Pancreas (tissue), 10 donors: Measurements from ENCODE around the gene RCAN1. TPM values are rescaled to one million over a fixed set of nuclear protein-coding genes. Genes with fewer than 3 reads are reported as not detected.

Experiments used
- ATAC-seq, 4 donors: fragments of 200-7000 bp; cut with Tn5 transposase; one replicate each; pipeline versions ENCODE4 v1.8.0 to v1.9.1; 2020; ENCODE audit warnings: mild to moderate bottlenecking in 4 of 4, moderate library complexity in 4 of 4
- DNase-seq, 6 donors: peaks; one replicate each; pipeline ENCODE4 v3.0.0-alpha.2; 2020
- FAIRE-seq: peaks from 2 replicates; lab custom pipeline; 2012; peaks lifted over from hg19 to GRCh38; lab: Jason Lieb, UNC
- H3K27ac ChIP-seq, 4 donors: fragments of 200-600 bp; sonication (generic); 1 replicate in 3 of 4; 2 replicates in 1 of 4; pipeline versions ENCODE4 v1.5.0 to v1.8.0; 2020
- H3K27me3 ChIP-seq, 4 donors: fragments of 200-600 bp; one replicate each; pipeline ENCODE4 v1.8.0; 2021
- H3K36me3 ChIP-seq, 3 donors: fragments of 200-600 bp; sonication (generic) in 1 of 3; one replicate each; pipeline versions ENCODE4 v1.5.0 to v1.8.0; 2020 to 2021
- H3K4me1 ChIP-seq, 3 donors: fragments of 200-600 bp; one replicate each; pipeline ENCODE4 v1.8.0; 2021
- H3K4me3 ChIP-seq, 4 donors: fragments of 200-600 bp; sonication (generic) in 2 of 4; one replicate each; pipeline versions ENCODE4 v1.5.0 to v1.8.0; 2020 to 2021
- H3K9me3 ChIP-seq, 4 donors: fragments of 200-600 bp; one replicate each; pipeline ENCODE4 v1.8.0; 2021
- WGBS, 2 donors: extraction: QIAGEN DNeasy Blood & Tissue Kit; methylation state at CpG; one replicate each; pipeline ENCODE4 v1.1.7; 2013; 5-methylcytosine and 5-hydroxymethylcytosine counted together
- intact Hi-C, 3 donors: fragments of 100-400 bp; cut with DNase I; formaldehyde crosslinking; loops; one replicate each; pipeline versions ENCODE4 v1.11.1 to v1.14.2; 2022
- polyA plus RNA-seq, 2 donors: library from polyadenylated mRNA; stranded (reverse); fragments of 200-250 nt; gene quantifications; one replicate each; pipeline ENCODE4 v1.2.3, GENCODE V29; 2013
- total RNA-seq, 6 donors: library from RNA; stranded (reverse); fragmentation: NEBNext Ultra II Directional in 4 of 6; extraction: Animal tissue kit (Norgen Biotek cat#: 25700) in 4 of 6; gene quantifications; one replicate each; pipeline versions ENCODE4 v1.2.1 to v1.2.4, GENCODE V29; 2021 to 2023
- TF ChIP-seq, protein P1 (sequence below), 4 donors: fragments of 200-600 bp; sonication (generic) in 3 of 4; IDR thresholded peaks; one replicate each; pipeline versions ENCODE4 v1.5.0 to v1.8.0; 2021; ENCODE audit warnings: antibody characterized with exemption in 4 of 4
- donor health status: healthy with polysubstance abuse.
- donor health status: DM: no; HTN: no; CAD: no; lungs with moderate emphysema.
- donor health status: DM: no; HTN: no; CAD: no.
- donor health status: control.
- donor health status: control.
- donor health status: Bipolar disorder and iron deficiency.
- donor health status: DM: yes; HTN: yes; CAD: no.
- donor health status: DM: no; HTN: no; CAD: no.
- donor health status: DM: no; HTN: no; CAD: no.
- donor health status: DM: yes; HTN: yes; CAD: no.

RCAN1 gene
- total and polyA plus RNA-seq, 8 donors, result 9.5 to 19.7 (median 14.7) TPM

DNA sequence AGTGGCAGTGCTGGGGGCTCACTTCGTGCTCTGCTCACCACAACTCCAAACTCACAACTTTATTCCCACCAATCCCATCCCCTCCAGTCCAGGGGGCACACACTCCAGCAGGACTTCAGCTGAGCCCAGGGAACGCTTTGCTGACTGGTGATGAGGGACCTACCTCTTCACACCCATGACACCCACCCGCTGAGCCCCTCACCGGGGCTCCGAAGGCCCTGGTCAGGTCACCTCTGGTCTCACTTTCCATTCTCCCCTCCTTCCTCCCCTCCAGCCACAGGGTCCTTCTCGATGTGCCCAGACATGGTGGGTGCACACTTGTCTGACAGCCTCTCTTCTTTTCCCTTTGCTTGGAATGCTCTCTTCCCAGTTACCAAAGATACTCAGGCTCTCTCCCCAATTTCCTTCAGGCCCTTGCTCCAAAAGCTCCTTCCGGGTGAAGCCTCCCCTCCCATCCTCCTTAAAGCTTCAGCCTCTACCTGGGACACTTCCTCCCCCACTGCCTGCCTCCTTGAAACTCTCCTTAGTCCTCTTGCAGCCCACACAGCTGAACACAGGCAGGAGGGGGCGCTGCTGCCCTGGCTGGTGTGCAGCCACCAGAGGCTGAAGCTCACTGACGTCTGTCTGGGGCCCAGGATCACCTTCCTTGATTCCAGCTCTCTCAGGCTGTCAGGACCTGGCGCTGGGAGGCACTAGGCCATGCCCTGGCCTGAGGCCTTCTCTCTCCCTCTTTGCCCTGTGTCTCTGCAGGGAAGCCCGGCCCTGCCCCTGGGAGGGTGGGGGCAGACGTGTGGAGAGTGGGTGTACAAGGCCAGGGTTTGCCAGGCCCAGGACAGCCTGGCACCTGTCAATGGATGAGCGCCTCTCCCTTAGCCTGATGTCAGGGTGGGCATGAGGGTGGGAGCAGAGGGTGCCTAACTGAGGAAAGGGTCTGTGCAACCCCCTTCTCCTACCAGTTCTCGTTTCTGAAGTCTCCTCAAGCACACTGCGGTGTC, 104.5 kb downstream of the RCAN1 start:
- Histone ChIP-seq H3K27me3 (no peaks in the 10 kb centered on the region), H3K4me3 (no peak overlapping the region), H3K4me1 (no peaks in the 10 kb centered on the region), H3K36me3 (no peaks in the 10 kb centered on the region), H3K27ac (no peak overlapping the region), H3K9me3 (no peaks in the 10 kb centered on the region)
- 60 to 66% methylated on average over 15 of the region's 15 CpGs for WGBS, 2 donors
- intact Hi-C loops, result no loop called here
- FAIRE-seq, result no peak
- ATAC-seq, result peak; percentile 87 to 97 (median 95)
- DNase-seq, result peak; percentile 71 to 90 (median 83)
- TF ChIP-seq, protein P1, sequence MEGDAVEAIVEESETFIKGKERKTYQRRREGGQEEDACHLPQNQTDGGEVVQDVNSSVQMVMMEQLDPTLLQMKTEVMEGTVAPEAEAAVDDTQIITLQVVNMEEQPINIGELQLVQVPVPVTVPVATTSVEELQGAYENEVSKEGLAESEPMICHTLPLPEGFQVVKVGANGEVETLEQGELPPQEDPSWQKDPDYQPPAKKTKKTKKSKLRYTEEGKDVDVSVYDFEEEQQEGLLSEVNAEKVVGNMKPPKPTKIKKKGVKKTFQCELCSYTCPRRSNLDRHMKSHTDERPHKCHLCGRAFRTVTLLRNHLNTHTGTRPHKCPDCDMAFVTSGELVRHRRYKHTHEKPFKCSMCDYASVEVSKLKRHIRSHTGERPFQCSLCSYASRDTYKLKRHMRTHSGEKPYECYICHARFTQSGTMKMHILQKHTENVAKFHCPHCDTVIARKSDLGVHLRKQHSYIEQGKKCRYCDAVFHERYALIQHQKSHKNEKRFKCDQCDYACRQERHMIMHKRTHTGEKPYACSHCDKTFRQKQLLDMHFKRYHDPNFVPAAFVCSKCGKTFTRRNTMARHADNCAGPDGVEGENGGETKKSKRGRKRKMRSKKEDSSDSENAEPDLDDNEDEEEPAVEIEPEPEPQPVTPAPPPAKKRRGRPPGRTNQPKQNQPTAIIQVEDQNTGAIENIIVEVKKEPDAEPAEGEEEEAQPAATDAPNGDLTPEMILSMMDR (IDR thresholded peaks at IDR 0.05), result peak; percentile 46 to 80 (median 71)

DNA sequence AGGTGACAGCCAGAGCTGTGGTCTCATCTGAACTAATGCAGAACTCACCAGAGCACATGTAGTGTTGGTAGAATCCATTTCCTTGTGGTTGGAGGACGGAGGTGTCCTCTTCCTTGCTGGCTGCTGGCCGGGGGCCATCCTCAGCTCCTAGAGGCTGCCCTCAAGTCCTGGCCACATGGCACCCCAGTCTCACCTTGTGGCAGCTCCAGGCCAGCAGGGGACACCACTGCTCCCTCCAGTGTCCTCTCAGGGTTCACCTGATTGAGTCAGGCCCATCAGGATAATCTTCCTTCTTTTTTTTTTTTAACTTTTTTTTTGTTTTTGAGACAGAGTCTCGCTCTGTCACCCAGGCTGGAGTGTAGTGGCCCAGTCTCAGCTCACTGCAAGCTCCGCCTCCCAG, 105.8 kb downstream of the RCAN1 start:
- ATAC-seq (no peak), DNase-seq (no peak), FAIRE-seq (no peak)
- Histone ChIP-seq H3K9me3 (no peaks in the 10 kb centered on the region), H3K4me1 (no peaks in the 10 kb centered on the region), H3K27me3 (no peaks in the 10 kb centered on the region), H3K4me3 (no peak overlapping the region), H3K27ac (no peak overlapping the region), H3K36me3 (no peaks in the 10 kb centered on the region)
- 86 to 87% methylated on average over 4 of the region's 4 CpGs for WGBS, 2 donors
- intact Hi-C loops, result no loop called here
- TF ChIP-seq, protein P1 (IDR thresholded peaks at IDR 0.05), result no peak

DNA sequence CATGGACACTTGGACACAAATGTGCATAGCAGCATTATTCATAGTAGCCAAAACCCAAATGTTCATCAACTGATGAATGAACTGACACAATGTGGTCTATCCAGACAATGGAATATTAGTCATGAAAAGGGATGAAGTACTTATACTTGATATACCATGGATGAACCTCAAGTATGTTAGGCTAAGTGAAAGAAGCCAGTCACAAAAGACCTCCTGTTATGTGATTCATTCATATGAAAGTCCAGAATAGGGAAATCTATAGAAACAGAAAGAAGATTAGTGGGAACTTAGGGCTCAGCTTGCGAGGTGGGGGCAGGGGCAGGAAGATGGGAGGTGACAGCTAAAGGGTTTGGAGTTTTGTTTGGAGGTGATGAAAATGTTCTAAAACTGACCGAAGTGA, 110.3 kb downstream of the RCAN1 start:
- H3K27ac ChIP-seq, result no peak overlapping the region
- H3K4me1 ChIP-seq, result no peaks in the 10 kb centered on the region
- ATAC-seq (no peak), DNase-seq (no peak), FAIRE-seq (no peak)
- H3K36me3 ChIP-seq, result no peaks in the 10 kb centered on the region
- WGBS, 2 donors, result 91 to 93% methylated on average over 2 of the region's 2 CpGs
- no peaks in the 10 kb centered on the region for H3K9me3 ChIP-seq
- no peak overlapping the region for H3K4me3 ChIP-seq
- TF ChIP-seq, protein P1 (IDR thresholded peaks at IDR 0.05), result no peak
- intact Hi-C loops, result no loop called here
- H3K27me3 ChIP-seq, result no peaks in the 10 kb centered on the region

DNA sequence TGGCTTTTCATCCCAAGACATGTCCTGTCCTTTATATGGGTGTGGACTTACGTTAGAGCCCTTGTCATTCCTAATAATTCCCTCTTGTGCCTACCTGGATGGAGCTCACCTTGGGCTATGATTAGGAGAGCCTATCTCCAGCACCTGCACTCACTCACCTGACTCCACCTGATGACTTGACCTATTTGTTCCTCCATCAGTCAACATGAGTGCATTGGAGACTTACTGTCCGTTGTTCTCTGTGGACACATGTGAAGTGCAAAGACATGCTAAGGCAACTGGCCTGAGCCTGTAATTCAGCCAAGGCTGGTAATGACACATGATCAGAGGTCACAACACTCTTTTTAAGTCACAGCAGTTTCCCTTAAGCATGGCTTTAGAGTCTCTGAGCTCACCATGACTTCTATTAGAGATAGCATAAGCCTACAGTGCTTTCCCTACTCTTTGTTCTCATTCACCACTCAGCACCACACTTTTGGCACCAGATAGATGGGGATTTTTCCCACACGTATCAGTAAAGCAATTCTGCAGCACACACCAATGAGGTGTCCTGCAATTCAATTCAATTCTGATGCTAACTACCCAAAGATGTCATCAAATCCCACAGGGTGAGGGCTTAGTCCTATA, 112.3 kb downstream of the RCAN1 start:
- TF ChIP-seq, protein P1 (IDR thresholded peaks at IDR 0.05), result no peak

More for the DNA sequence above, 112.3 kb downstream of the RCAN1 start:
- Histone ChIP-seq H3K36me3 (no peaks in the 10 kb centered on the region), H3K27ac (no peak overlapping the region), H3K27me3 (no peaks in the 10 kb centered on the region), H3K9me3 (no peaks in the 10 kb centered on the region), H3K4me1 (no peaks in the 10 kb centered on the region), H3K4me3 (no peak overlapping the region)
- DNase-seq, result peak in 1 of 6 donors; percentile 6
- no peak for FAIRE-seq
- WGBS, 2 donors, result 44 to 45% methylated on average over 3 of the region's 3 CpGs
- intact Hi-C loops, result no loop called here
- ATAC-seq, result peak; percentile 64 to 80 (median 71)
